ENCODE measurements around the gene GINS2. TPM values are rescaled to one million over a fixed set of nuclear protein-coding genes. Genes with fewer than 3 reads are reported as not detected.

Gene GINS2
- total RNA-seq, 1 experiment from 2014 or later, result 53.3 TPM

DNA sequence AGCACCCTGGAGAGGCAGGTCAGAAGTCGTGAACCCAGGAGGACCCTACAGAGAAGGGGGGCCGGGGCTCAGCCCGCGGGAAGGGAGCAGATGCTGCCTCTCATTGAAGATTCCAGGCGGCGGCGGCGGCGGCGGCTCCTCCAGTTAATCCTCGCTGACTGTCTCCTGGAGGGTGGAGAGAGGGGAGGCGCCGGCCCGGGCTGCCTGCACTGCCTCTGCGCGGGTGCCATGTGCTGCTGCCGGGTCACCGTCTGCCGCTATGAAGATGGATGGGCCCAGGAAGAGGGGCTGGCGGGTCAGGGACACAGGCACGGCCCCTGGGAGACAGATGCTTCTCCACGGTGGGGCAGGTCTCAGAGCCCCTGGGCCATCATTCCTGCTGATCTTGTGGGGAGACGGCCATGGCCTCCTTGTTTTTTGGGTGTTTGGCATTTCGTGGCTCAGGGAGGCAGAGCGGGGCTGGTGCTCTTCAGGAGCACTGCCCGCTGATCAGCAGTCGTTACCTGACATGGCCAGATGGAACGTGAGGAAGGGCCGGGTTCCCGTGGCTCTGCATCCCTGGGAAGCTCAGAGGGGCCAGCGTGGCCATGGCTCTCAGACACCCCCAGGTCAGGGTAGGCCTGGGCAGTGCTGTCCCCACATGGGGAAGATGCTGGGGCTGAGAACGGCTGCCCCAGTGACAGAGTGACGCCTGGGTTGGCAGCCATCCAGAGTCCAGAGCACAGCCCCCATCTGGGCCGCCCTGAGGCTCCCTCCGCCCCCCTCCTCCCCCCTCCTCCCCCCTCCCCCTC is 36.1 kb downstream of the GINS2 start:
- intact Hi-C loops (cut with micrococcal nuclease), result no loop called here
- TF ChIP-seq POLR2A (IDR thresholded peaks at IDR 0.05; ENCODE audit: borderline replicate concordance, extremely low read depth, insufficient read depth, insufficient read length), result no peak
- 0 out of 2 replicates have a peak, but pooled peaks have one; percentile 29 for TF ChIP-seq POLR2AphosphoS5 (IDR thresholded peaks at IDR 0.05; ENCODE audit: low read depth, low read length)
- Histone ChIP-seq H4K20me1 (ENCODE audit: insufficient read depth) (peaks cover 8% of the 10 kb centered on the region; the same call in 1 of the 2 replicates), H3K4me1 (ENCODE audit: control insufficient read depth in 1 of 2, insufficient read depth in 2 of 2, low read length in 2 of 2) (peaks cover 4 to 30% of the 10 kb centered on the region in 2 experiments; a peak in 3 of 4 replicates), H3K9me2 (ENCODE audit: insufficient read depth) (no peaks in the 10 kb centered on the region), H2AFZ (ENCODE audit: low read depth, low read length, poor library complexity, severe bottlenecking) (no peak overlapping the region), H3K36me3 (ENCODE audit: control insufficient read depth in 1 of 2, insufficient read depth in 2 of 2, low read length in 2 of 2) (peaks cover 18 to 27% of the 10 kb centered on the region in 2 experiments), H3K4me2 (ENCODE audit: low read length) (no peak overlapping the region), H3K9me3 (ENCODE audit: control insufficient read depth in 1 of 2, insufficient read depth in 1 of 2, low read depth in 1 of 2, low read length in 2 of 2) (no peaks in the 10 kb centered on the region), H3K27ac (ENCODE audit: low read depth, low read length) (peak overlapping the region; percentile 29; the same call in 1 of the 2 replicates), H3K79me2 (ENCODE audit: insufficient read depth, low read length) (peaks cover 6% of the 10 kb centered on the region; the same call in 1 of the 2 replicates), H3K4me3 (replicated peaks in 1 of 2; ENCODE audit: low read depth in 1 of 2, low read length in 2 of 2) (no peak overlapping the region), H3K27me3 (ENCODE audit: insufficient read depth, low read length) (no peaks in the 10 kb centered on the region), H3K9ac (ENCODE audit: low read length) (no peak overlapping the region)
- ChIA-PET CTCF (no interaction called here), RAD21 (ENCODE audit: low non-redundant PET in 1 of 2, low total read pairs in 2 of 2, uncharacterized antibody in 2 of 2, unreplicated experiment in 2 of 2) (no interaction called here), POLR2A (no interaction called here)
- BruUV-seq (replicated peaks), result no TSS peak
- peak; percentile 40 for ATAC-seq
- DNase-seq (ENCODE audit: low read depth, low spot score), result no peak

DNA sequence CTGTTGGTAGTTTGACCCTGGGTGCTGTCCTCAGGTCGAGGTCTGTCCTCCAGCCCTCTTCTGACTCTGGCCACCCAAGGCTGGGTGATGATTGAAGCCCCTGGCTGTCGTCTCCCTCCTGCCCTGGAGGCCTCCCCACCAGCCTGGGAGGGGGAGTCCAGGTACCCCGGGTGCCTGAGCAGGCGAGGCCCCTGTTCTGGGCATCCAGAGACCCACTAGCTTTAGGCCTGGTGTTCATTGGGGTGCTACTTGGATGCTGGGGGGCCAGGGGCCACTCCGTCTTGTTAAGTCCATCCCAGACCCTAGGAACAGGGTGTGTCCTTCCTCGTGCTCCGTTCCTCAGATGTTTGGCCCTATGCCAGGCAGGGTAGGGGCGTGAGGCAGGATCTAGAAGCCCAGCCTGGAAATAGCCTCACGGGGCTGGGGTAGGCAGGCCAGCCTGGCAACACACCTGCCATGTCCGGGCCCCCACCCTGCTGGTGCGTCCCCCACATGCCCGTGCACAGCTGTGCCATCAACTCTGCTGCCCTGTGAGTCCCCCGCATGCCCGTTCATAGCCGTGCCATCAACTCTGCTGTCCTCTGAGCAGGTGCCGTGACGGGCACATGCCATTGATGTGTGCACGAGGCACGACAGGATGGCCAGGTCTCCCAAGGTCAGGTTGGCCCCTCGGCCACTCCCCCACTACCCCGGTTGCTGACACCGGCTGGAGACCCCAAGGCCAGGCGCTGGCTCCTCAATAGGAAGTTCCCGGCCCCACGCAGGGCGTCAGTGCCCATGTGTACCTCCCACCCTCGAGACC is 36.9 kb downstream of the GINS2 start:
- H3K9me3 ChIP-seq (ENCODE audit: control insufficient read depth in 1 of 2, insufficient read depth in 1 of 2, low read depth in 1 of 2, low read length in 2 of 2), result no peaks in the 10 kb centered on the region
- no peak overlapping the region for H3K27ac ChIP-seq (ENCODE audit: low read depth, low read length)
- POLR2A ChIA-PET, result no interaction called here
- H3K9me2 ChIP-seq (ENCODE audit: insufficient read depth), result no peaks in the 10 kb centered on the region
- H3K4me1 ChIP-seq (ENCODE audit: control insufficient read depth in 1 of 2, insufficient read depth in 2 of 2, low read length in 2 of 2), result peaks cover 4 to 34% of the 10 kb centered on the region in 2 experiments; a peak in 3 of 4 replicates
- no TSS peak for BruUV-seq (replicated peaks)
- no peak for ATAC-seq
- TF ChIP-seq POLR2AphosphoS5 (IDR thresholded peaks at IDR 0.05; ENCODE audit: low read depth, low read length), result no peak
- TF ChIP-seq CEBPB (IDR thresholded peaks at IDR 0.05; ENCODE audit: low read depth), result no peak
- no peak for TF ChIP-seq POLR2A (IDR thresholded peaks at IDR 0.05; ENCODE audit: borderline replicate concordance, extremely low read depth, insufficient read depth, insufficient read length)
- no peak for TF ChIP-seq SP1 (IDR thresholded peaks at IDR 0.05; ENCODE audit: low read depth)
- TF ChIP-seq SRF (IDR thresholded peaks at IDR 0.05; ENCODE audit: low read depth), result no peak
- TF ChIP-seq, protein P1, sequence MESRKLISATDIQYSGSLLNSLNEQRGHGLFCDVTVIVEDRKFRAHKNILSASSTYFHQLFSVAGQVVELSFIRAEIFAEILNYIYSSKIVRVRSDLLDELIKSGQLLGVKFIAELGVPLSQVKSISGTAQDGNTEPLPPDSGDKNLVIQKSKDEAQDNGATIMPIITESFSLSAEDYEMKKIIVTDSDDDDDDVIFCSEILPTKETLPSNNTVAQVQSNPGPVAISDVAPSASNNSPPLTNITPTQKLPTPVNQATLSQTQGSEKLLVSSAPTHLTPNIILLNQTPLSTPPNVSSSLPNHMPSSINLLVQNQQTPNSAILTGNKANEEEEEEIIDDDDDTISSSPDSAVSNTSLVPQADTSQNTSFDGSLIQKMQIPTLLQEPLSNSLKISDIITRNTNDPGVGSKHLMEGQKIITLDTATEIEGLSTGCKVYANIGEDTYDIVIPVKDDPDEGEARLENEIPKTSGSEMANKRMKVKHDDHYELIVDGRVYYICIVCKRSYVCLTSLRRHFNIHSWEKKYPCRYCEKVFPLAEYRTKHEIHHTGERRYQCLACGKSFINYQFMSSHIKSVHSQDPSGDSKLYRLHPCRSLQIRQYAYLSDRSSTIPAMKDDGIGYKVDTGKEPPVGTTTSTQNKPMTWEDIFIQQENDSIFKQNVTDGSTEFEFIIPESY (IDR thresholded peaks at IDR 0.05; ENCODE audit: extremely low read depth, insufficient replicate concordance, low read length), result no peak
- no peak for TF ChIP-seq ZNF274 (IDR thresholded peaks at IDR 0.05; ENCODE audit: low read depth, low read length)
- TF ChIP-seq EGR1 (IDR thresholded peaks at IDR 0.05; ENCODE audit: low read depth), result no peak
- no peak for TF ChIP-seq JUND (IDR thresholded peaks at IDR 0.05)
- TF ChIP-seq, protein P2, sequence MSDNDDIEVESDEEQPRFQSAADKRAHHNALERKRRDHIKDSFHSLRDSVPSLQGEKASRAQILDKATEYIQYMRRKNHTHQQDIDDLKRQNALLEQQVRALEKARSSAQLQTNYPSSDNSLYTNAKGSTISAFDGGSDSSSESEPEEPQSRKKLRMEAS (IDR thresholded peaks at IDR 0.05), result no peak
- TF ChIP-seq FOSL1 (IDR thresholded peaks at IDR 0.05; ENCODE audit: low read depth), result no peak
- TF ChIP-seq SIN3A (IDR thresholded peaks at IDR 0.05; ENCODE audit: low read depth), result no peak
- no peak for TF ChIP-seq YY1 (IDR thresholded peaks at IDR 0.05; ENCODE audit: extremely low read depth, insufficient replicate concordance, low read depth, low read length)
- no peak; the same call in 1 of the 2 replicates for TF ChIP-seq ZFX (IDR thresholded peaks at IDR 0.05)
- TF ChIP-seq TCF7L2 (IDR thresholded peaks at IDR 0.05; ENCODE audit: borderline replicate concordance, extremely low read depth, insufficient read depth, insufficient read length), result no peak
- TF ChIP-seq, protein P3, sequence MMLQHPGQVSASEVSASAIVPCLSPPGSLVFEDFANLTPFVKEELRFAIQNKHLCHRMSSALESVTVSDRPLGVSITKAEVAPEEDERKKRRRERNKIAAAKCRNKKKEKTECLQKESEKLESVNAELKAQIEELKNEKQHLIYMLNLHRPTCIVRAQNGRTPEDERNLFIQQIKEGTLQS (IDR thresholded peaks at IDR 0.05), result no peak
- peaks cover 10 to 23% of the 10 kb centered on the region in 2 experiments; a peak in 3 of 4 replicates for H3K36me3 ChIP-seq (ENCODE audit: control insufficient read depth in 1 of 2, insufficient read depth in 2 of 2, low read length in 2 of 2)
- CTCF ChIA-PET, result no interaction called here
- DNase-seq (ENCODE audit: low read depth, low spot score), result no peak
- H3K4me3 ChIP-seq (replicated peaks in 1 of 2; ENCODE audit: low read depth in 1 of 2, low read length in 2 of 2), result no peak overlapping the region
- H3K4me2 ChIP-seq (ENCODE audit: low read length), result no peak overlapping the region
- RAD21 ChIA-PET (ENCODE audit: low non-redundant PET in 1 of 2, low total read pairs in 2 of 2, uncharacterized antibody in 2 of 2, unreplicated experiment in 2 of 2), result no interaction called here
- peaks cover 11% of the 10 kb centered on the region; the same call in 1 of the 2 replicates for H3K79me2 ChIP-seq (ENCODE audit: insufficient read depth, low read length)
- H3K9ac ChIP-seq (ENCODE audit: low read length), result no peak overlapping the region
- H4K20me1 ChIP-seq (ENCODE audit: insufficient read depth), result peaks cover 8% of the 10 kb centered on the region; the same call in 1 of the 2 replicates
- no peaks in the 10 kb centered on the region for H3K27me3 ChIP-seq (ENCODE audit: insufficient read depth, low read length)
- no peak overlapping the region for H2AFZ ChIP-seq (ENCODE audit: low read depth, low read length, poor library complexity, severe bottlenecking)
- intact Hi-C loops (cut with micrococcal nuclease), result no loop called here
